GM19455 (cell line): ENCODE measurements around the gene ECSCR.
"Not testable (repeated sequence)": the region's sequence is repeated elsewhere in the genome, so short reads cannot be mapped to it uniquely, and the experiment has no call there.

ENCODE experiments used
- ATAC-seq: cut with Tn5 transposase; IDR thresholded peaks from one replicate; pipeline ENCODE4 v1.9.1; 2021; ENCODE audit not compliant: unreplicated experiment

Gene ECSCR

DNA sequence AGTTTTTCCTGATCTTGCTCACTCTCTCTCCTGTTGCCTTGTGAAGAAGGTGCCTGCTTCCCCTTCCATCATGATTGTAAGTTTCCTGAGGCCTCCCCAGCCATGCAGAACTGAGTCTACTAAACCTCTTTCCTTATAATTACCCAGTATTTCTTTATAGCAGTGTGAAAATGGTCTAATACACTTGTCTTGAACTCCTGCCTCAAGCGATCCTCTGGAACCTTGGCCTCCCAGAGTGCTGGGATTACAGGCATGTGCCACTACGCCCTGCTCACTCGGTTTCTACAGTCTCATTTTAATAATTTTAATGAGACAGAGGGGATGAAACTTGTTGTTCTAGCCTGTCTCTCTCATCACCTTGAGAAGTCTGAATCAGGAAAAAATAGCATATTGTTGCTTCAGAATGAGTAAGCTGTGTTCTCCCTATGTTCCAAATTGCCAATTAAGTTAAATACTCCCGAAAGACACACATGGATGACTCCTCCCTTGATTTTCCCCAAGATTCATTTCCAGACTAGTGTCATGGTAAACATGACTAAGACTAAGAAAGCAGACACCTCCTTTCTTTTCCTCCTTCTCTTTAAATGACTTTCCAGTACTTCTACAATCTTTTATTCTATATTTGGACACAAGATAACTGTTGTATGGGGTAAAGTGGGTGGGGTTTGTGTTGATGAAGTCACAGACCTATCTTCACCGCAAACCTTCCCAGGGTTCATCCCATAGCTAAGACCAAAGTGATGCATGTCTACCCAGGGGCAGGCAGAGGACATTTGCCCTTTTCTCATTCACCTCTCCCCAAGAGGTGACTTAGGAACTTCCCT, 15.4 kb downstream of the ECSCR start:
- ATAC-seq = no peak

DNA sequence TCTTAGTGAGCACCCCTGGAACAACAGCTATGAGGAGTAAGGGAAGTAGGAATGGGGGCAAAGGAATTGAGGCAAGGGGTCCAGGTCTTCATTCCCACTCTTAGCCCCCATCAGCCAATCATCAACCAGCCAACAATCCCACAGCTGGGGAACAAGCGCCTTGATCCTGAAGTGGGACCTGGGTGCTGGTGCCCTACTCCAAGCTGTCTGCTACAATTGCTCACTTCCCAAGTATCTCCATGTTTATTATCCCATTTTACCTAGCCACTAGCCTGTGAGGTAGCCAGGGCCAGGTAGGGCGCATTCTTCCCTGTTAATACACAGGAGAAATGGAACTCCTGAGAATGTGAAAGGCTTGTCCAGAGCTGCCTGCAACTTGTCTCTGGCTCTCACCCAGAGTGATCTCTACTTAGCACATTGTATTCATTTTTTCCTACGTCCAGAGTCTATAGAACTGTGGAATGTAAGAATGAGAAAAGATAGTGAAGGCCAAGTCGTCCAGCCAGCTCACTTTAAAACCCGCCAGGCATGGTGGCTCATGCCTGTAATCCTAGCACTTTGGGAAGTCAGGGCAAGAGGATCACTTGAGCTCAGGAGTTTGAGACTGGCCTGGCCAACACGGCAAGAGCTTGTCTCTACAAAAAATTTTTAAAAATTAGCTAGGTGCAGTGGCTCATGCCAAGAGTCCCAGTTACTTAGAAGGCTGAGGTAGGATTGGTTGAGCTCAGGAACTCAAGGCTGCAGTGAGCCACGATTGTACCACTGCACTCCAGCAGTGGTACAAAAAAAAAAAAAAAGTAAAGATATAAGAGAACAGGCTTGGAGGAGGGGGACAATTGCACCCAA, 17.0 kb downstream of the ECSCR start:
- no peak for ATAC-seq

DNA sequence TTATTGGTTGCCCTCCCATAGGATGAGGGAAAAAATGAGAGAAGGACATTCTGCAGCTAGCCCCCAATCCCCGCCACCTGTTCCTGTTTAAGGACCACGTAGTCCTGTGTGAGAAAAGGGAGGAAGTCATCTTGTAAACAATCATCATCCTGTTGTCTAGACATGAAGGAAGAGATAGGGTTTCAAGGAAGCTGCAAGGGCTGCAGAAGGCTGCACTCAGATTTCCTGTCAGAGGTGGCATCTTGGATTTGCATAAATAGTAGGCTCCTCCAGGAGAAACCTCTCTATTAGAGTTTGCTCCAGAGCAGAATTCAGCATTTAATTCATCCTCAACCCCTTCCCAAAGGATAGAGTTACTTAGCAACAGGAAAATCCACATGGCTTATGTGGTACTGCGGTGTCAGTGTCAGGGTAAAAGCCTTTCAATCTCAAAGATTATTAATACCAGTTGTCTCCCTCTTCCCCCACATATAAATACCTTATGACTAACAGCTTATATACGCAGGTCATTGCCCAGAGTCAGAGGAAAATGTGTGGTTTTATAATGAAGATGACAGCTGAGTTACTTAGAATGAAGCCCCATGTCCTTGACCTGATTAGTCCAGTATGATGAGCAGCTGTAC, 18.6 kb downstream of the ECSCR start:
- ATAC-seq = no peak

DNA sequence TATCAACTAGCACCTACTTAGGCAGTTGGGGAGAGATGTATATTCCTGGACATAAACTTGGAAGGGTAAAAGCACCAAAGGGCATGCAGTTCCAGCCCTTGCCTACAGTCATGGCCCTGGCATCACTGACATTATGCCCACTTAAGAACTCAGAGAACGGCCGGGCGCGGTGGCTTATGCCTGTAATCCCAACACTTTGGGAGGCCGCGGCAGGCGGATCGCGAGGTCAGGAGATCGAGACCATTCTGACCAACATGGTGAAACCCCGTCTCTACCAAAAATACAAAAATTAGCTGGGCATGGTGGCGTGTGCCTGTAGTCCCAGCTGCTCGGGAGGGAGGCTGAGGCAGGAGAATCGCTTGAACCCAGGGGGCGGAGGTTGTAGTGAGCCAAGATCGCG, 22.1 kb downstream of the ECSCR start:
- not testable (repeated sequence) for ATAC-seq

DNA sequence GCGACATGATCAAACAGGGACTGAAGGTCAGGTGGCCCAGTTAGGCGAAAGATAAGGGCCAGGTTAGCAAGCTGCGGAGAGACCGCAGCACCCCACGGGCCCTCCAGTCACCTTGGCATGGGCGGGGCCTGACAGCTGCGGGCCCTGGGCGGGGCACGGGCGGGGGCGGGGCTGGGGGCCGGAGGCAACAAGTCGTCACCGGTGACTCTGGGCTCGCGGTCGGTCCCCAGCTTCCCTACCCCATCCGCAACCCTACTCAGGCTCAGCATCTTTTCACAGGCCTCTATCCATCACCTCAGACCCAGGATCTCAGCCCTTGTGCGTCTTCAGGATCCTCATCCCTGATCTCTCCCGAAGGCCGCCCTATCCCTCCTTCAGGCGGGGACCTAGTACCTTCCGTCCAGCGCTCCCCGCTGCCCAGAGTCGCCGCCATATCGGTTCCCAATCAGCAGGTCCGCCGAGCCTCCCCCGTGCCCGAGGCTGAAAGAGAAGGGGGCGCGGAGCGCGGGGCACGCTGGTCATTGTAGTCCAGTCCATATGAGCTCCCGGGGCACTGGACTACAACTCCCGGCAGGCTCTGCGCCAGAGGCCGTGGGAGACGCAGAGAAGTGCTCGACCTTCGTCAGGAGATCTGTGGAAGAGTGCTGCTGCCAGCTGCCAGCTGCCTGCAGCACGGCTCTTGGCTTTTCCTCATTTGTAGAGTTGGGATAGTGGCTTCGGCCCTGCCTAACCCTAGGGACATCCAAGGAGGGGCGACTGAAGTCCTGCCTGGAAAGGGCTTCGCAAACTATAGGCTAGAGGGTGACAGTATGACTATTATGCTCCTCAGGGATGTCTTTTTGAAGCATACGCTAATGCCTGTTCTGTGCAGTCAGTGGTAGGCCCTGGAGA, 23.3 kb downstream of the ECSCR start, which contains the start of gene DNAJC18:
TSS of gene DNAJC18 (minus strand) at position 513 of the 891 bp plus-strand sequence. CDS start at position 433, 80 bp downstream.
- ATAC-seq = peak; percentile 94

DNA sequence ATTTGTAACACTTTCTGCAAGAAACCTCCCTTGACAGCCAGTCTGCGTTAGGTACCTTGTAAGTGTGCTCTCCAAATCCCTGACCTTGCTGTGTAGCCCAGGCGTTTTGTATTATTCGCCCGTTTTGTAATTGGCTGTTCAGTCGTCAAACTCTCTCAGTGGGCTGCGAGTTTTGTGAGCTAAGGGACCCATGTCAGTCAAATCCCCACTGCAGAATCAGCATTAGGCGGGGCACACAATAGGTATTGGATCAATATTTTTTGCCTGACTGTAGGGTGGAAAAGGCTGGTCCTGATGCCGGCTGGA, 23.9 kb downstream of the ECSCR start:
- ATAC-seq = no peak

DNA sequence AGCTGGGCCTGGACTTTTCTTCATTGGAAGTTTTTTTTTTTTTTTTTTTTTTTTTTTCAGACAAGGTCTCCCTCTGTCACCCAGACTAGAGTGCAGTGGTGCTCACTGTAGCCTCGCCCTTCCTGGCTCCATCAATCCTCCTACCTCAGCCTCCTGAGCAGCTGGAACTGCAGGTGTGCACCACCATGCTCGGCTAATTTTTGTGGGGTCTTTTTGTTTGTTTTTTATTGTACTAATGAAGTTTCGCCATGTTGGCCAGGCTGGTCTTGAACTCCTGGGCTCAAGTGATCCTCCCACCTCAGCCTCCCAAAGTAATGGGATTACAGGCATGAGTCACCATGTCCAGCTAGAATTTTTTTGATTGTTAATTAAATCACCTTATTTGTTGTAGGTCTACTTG, 26.9 kb downstream of the ECSCR start:
- ATAC-seq = no peak

DNA sequence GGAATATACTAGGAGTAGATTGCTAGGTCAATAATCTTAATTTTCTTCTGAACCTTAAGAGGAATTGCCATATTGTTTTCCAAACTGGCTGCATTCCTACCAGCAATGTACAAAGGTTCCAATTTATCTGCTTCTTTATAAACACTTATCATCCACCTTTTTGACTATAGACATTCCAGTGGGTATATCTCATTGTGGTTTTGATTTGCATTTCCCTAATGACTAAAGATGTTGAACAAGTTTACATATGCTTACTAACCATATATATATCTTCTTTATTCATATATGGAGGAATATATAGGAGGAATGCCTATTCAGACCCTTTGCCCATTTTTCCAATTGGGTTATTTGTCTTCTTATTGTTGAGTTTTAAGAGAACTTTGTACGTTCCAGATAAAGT, 30.8 kb downstream of the ECSCR start:
- ATAC-seq = no peak

DNA sequence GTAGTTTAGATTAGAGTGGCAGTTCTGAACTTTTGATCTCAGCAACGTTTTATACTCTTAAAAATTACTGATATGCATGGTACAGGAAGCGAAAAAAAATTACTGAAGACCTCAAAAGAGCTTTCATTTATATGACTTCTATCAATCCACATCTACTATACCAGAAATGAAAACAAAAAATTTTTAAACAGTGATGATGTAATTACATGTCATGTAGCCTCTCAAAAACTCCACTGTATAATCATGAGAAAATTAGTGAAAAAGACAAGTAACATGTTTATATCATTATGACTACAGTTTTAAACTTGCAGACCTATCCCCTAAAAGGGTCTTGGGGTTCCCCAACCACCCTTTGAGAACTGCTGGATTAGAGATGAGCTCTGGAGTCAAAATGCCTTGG, 32.5 kb downstream of the ECSCR start:
- ATAC-seq = no peak

DNA sequence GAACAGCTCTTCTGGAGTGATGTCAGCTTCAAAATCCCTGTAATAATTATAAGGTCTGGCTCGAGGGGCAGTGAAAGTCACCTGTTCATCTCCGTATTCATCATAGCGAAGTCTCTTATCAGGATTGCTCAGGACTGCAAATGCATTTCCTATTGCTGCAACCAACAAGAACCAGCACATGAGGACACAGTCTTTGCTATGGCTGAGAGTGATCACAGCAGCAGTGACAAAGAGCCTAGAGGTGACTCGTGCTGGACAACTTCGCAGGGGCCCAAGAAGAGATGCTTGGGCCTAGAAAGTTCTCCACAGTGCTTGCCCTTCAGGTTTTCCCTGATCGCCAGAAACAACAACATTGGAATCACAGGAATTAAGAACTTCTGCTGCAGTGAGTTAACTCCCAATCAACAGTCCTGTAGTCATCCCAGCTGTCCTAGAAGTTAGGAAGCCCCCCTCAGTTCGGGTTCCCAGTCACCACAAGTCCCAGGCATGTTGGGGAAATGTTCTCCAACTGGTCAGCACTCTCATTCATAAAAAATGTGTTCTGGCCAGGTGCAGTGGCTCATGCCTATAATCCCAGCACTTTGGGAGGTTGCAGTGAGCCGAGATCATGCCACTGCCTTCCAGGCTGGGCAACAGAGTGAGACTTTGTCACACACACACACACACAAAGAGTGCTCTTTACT, 36.2 kb downstream of the ECSCR start:
- ATAC-seq = no peak

DNA sequence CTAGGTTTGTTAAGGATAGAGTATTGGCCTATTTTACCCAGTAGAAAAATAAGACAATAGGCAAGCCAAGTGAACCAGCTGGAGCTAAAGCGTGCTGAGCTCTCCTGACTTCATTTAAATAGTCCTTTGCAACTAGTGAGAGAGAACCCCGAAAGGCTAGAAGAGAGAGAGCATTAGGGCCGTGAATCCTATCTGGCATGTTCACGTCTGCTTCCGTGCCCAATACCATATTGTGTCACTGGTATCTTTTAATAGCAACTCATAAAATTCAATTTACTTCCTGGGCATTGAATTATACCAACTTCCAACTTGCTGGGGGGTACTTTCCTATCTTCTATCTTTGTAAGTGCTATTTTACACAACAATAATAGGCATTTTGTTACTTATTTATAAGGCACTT, 37.0 kb downstream of the ECSCR start:
- ATAC-seq = no peak

DNA sequence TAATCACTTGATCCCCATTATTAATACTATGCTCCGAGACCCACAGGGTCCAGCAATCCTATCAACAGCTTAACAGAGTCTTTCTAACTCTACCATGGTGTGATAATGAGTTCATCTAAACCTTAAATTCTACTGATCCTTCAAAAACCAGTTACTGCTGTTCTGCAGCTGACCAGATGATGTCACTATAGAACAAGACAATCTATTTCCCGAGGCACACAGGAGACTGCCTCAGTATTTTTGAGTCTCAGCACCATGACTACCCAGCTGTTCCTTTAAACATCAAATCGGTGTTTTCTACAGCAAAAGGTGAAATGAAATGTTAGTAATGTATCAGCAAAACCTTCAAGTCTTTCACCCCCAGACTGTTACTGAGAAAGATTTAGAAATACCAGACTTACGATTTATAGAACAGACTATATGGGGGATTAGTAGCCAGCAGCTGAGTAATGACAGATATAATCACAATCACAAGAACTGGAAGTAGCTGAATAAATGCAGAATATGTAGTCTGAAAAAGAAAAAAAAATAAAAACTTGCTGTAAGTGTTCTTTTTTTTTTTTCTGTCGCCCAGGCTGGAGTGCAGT, 40.1 kb downstream of the ECSCR start:
- no peak for ATAC-seq

DNA sequence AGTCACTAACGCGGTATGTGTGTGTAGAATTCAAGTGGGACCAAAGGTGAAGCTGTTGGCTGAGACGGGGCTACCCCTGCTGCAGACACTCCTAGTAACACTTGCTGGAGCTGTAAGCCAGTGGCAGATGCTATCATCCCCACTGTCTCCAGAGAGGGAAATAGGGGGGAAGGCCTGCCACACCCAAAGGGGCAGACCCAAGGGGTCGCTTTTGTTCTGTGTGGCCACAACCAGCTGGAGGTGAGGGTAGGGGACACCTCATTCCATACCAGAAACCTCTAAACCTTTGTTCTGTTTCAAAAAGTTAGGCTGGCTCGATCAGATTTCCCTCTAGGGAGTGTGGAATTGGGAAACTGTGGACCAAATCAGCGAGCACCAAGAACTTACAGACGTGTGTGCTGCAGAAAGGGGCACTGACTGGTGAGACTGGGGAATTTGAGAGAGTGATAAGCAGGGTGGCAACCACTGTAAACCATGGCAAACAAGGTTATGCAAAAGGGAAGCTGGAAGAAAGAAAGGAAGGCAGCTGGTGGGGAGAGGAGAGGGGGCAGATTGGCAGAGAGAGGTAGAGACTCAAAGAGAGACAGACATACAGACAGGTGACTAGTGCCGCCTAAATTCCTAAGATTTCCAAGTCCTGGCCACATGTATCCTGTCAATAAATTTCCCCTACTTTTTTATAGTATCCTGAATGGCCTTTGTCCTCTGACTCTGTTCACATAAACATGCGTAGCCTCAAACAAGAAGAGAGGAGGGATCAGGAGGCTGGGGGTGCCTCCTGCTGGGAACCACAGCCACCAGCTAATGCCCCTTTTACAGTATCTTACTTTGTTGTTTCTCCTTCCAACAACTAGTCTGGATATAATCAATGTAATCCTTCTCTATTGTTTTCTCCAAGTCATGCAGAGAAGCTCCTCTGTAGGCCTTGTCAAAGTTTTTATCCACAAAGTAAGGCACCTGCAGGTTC, 43.0 kb downstream of the ECSCR start:
- ATAC-seq = no peak

DNA sequence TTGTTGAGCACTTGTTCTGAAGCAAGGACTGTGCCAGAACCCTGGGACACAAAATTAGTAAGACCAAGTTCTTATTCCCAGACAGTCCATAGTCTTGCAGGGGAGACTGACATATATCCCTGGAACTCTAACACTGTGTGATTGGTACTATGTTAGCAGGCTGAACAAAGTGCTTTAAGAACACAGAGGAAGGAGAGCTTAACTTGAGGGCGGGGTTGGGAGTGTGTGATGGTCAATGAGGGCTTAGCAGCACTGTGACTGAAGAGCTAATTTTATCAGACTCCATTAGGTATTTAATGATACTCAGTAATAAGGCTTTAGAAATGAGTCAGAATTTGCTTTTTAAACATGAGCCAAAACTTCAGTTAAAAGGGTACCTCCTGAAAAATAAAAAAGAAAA, 43.8 kb downstream of the ECSCR start:
- ATAC-seq = no peak

DNA sequence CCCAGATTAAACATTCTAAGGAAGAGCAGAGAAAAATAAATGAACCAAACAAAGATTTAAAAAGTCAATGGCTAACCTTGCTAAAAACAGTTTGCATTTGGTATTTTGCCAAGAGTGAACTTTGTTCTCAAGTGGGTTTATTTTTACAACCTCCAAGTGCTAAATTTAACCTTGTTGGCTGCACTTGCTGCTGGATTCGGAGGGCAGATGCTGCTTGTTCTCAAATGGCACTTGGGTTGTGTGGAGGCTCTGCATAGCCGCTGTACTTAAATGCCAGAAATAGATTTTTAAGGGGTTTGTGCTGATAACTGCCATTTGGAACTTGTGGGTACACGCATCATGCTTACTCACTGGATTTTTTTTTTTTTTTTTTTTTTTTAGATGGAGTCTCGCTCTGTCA, 45.3 kb downstream of the ECSCR start:
- no peak for ATAC-seq

DNA sequence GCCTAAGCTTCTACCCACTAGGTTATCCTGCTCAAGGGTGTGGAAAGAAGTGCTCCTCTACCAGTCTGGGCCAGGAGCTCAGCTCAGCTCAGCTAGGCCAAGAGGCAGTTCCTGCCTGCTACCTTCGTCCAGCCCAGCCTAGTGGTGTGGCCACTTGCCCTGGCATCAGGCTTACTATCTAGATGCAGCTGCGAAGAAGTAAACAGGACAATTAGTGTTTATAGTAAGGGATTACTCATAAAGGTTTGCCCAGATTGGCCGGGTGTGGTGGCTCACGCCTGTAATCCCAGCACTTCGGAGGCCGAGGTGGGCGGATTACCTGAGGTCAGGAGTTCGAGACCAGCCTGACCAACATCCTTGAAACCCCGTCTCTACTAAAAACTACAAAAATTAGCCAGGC, 45.9 kb downstream of the ECSCR start:
- ATAC-seq = no peak

DNA sequence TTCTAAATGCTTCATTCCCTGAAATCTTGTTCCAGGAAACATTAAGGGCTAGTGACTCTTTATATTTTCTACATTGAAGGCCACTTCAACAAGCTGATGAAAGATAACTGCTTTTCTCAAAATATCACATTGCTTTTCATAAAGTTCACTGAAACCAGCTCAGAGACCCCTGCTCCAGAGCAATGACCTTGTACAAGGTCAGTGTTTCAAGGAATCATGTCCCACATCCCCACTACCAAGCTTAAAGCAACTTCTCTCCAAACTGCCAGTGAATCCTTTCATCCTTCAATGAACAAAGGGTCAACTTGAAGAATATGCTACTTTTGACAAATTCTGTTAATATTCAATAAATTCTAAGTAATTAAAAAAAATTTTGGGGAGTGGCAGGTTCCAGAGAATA, 46.7 kb downstream of the ECSCR start:
- ATAC-seq = no peak

DNA sequence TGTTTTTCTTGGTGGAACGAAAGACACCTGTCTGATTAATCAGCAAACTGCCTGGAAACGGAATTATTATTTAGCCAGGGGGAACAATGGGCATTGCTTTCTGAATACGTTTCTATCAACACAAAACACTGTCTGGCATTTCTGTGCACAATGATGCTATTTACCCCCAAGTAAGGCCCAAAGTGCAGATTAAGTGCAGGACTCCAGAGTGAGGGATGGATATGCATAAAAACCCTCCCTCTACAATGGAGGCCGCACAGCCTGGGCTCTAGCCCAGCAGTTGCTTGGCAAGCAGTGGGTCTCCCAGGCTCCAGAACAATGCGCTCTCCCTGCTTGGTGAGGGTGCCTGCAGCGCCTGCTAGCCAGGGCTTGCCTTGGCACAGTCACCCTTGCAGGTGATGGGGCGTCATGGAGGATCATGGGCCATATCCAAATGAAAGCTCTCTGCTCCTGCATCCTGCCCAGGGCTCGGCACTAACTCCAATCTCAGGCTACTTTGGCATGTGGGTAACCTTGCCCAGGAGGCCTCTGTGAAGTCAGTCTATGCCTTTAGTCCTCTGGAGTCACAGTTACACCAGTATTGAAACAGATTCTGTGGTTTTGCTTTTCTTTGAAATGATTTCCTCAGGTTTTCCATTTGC, 47.2 kb downstream of the ECSCR start:
- ATAC-seq = no peak
